K562 (cell line): ENCODE results near the gene UBASH3A.

Experiments used
- ELF4 ChIP-seq: fragments of 450-650 bp; formaldehyde crosslinking; IDR thresholded peaks from 2 replicates; pipeline ENCODE4 v1.4.0; 2022; ENCODE audit warnings: missing genetic modification characterization
- EZH2 ChIP-seq: IDR thresholded peaks from 2 replicates; pipeline ENCODE4 v1.6.1; 2012; ENCODE audit warnings: low read depth, mild to moderate bottlenecking, inconsistent platforms, low read length, borderline replicate concordance
- HDAC1 ChIP-seq, 2 experiments: fragments of 450-650 bp; IDR thresholded peaks; 2 replicates each; pipeline ENCODE4 v1.6.1; 2016 to 2017; ENCODE audit warnings: inconsistent platforms in 1 of 2, mild to moderate bottlenecking in 1 of 2, moderate library complexity in 1 of 2
- KLF1 ChIP-seq: fragments of 450-650 bp; IDR thresholded peaks from 2 replicates; pipeline ENCODE4 v1.6.1; 2016; ENCODE audit warnings: missing genetic modification characterization, missing compliant biosample characterization
- POLR2AphosphoS5 ChIP-seq: IDR thresholded peaks from 2 replicates; pipeline ENCODE4 v1.6.1; 2011; ENCODE audit warnings: mild to moderate bottlenecking, low read depth, low read length, moderate library complexity; ENCODE audit not compliant: control insufficient read depth, insufficient read depth
- PTTG1 ChIP-seq: fragments of 450-650 bp; IDR thresholded peaks from 2 replicates; pipeline ENCODE4 v1.6.1; 2016; ENCODE audit warnings: low read depth, mild to moderate bottlenecking, missing genetic modification characterization, missing compliant biosample characterization
- RFX5 ChIP-seq: IDR thresholded peaks from 2 replicates; pipeline ENCODE4 v1.6.1; 2011; ENCODE audit warnings: low read depth, mild to moderate bottlenecking, improper control_type of control experiment, low read length
- SMARCE1 ChIP-seq: fragments of 450-650 bp; IDR thresholded peaks from 2 replicates; pipeline ENCODE4 v1.7.1; 2016; ENCODE audit warnings: mild to moderate bottlenecking
- SP1 ChIP-seq: sonication (generic); formaldehyde crosslinking; IDR thresholded peaks from 2 replicates; pipeline ENCODE4 v1.8.1; 2022; ENCODE audit warnings: mild to moderate bottlenecking, missing genetic modification reagents
- ZNF224 ChIP-seq: sonication (generic); formaldehyde crosslinking; IDR thresholded peaks from 2 replicates; pipeline ENCODE4 v1.8.0; 2022; ENCODE audit warnings: mild to moderate bottlenecking, missing genetic modification reagents
- ZNF589 ChIP-seq: fragments of 200-800 bp; sonication (Bioruptor generic); IDR thresholded peaks from 2 replicates; pipeline ENCODE4 v1.6.1; 2016; ENCODE audit warnings: low read depth, missing genetic modification characterization, missing compliant biosample characterization
- TF ChIP-seq, protein P1 (sequence below): fragments of 450-650 bp; IDR thresholded peaks from 2 replicates; pipeline ENCODE4 v1.6.1; 2018; ENCODE audit not compliant: partially characterized antibody
- TF ChIP-seq, protein P2 (sequence below): fragments of 200-800 bp; sonication (Bioruptor generic); IDR thresholded peaks from 2 replicates; pipeline ENCODE4 v1.6.1; 2016; ENCODE audit warnings: missing genetic modification characterization, missing compliant biosample characterization

DNA sequence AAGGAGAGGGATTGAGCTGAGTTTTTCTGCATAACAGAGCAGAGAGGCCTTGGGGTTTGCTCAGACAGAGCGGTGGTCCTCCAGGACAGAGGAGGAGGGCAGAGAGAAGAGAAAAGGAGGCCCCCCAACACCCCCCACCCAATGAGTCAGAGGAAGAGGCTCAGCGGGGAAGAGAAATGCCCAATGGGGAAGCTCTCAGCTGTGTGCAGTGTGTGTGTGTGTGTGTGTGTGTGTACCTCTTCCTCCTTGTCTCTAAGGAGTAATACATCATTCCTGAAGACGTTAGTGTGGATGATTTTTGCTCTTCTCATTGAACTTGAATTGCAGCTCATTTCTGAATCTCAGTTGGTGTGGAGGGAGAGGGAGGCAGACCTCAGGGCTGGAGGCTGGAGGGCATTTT is 16.5 kb upstream of the UBASH3A start:
- TF ChIP-seq, protein P1, sequence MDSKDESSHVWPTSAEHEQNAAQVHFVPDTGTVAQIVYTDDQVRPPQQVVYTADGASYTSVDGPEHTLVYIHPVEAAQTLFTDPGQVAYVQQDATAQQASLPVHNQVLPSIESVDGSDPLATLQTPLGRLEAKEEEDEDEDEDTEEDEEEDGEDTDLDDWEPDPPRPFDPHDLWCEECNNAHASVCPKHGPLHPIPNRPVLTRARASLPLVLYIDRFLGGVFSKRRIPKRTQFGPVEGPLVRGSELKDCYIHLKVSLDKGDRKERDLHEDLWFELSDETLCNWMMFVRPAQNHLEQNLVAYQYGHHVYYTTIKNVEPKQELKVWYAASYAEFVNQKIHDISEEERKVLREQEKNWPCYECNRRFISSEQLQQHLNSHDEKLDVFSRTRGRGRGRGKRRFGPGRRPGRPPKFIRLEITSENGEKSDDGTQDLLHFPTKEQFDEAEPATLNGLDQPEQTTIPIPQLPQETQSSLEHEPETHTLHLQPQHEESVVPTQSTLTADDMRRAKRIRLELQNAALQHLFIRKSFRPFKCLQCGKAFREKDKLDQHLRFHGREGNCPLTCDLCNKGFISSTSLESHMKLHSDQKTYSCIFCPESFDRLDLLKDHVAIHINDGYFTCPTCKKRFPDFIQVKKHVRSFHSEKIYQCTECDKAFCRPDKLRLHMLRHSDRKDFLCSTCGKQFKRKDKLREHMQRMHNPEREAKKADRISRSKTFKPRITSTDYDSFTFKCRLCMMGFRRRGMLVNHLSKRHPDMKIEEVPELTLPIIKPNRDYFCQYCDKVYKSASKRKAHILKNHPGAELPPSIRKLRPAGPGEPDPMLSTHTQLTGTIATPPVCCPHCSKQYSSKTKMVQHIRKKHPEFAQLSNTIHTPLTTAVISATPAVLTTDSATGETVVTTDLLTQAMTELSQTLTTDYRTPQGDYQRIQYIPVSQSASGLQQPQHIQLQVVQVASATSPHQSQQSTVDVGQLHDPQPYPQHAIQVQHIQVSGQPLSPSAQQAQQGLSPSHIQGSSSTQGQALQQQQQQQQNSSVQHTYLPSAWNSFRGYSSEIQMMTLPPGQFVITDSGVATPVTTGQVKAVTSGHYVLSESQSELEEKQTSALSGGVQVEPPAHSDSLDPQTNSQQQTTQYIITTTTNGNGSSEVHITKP = no peak
- TF ChIP-seq ELF4 (CRISPR knock-in tag) (no peak), ZNF224 (CRISPR knock-in tag) (no peak), POLR2AphosphoS5 (no peak), RFX5 (no peak), EZH2 (no peak), HDAC1 (IDR thresholded peaks at IDR 0.05) (no peak), SP1 (no peak), ZNF589 (CRISPR knock-in tag) (no peak), SMARCE1 (no peak), PTTG1 (tag) (no peak), KLF1 (no peak)
- TF ChIP-seq, protein P2, sequence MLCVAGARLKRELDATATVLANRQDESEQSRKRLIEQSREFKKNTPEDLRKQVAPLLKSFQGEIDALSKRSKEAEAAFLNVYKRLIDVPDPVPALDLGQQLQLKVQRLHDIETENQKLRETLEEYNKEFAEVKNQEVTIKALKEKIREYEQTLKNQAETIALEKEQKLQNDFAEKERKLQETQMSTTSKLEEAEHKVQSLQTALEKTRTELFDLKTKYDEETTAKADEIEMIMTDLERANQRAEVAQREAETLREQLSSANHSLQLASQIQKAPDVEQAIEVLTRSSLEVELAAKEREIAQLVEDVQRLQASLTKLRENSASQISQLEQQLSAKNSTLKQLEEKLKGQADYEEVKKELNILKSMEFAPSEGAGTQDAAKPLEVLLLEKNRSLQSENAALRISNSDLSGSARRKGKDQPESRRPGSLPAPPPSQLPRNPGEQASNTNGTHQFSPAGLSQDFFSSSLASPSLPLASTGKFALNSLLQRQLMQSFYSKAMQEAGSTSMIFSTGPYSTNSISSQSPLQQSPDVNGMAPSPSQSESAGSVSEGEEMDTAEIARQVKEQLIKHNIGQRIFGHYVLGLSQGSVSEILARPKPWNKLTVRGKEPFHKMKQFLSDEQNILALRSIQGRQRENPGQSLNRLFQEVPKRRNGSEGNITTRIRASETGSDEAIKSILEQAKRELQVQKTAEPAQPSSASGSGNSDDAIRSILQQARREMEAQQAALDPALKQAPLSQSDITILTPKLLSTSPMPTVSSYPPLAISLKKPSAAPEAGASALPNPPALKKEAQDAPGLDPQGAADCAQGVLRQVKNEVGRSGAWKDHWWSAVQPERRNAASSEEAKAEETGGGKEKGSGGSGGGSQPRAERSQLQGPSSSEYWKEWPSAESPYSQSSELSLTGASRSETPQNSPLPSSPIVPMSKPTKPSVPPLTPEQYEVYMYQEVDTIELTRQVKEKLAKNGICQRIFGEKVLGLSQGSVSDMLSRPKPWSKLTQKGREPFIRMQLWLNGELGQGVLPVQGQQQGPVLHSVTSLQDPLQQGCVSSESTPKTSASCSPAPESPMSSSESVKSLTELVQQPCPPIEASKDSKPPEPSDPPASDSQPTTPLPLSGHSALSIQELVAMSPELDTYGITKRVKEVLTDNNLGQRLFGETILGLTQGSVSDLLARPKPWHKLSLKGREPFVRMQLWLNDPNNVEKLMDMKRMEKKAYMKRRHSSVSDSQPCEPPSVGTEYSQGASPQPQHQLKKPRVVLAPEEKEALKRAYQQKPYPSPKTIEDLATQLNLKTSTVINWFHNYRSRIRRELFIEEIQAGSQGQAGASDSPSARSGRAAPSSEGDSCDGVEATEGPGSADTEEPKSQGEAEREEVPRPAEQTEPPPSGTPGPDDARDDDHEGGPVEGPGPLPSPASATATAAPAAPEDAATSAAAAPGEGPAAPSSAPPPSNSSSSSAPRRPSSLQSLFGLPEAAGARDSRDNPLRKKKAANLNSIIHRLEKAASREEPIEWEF (CRISPR knock-in tag) = no peak
